SU-DHL-6 (cell line): Measurements from ENCODE around the gene SCN2B.

Experiments
- CTCF ChIP-seq: fragments of 200-600 bp; sonication (generic); IDR thresholded peaks from one replicate; pipeline ENCODE4 v1.5.1; 2017; ENCODE audit warnings: antibody characterized with exemption, mild to moderate bottlenecking, low read length, moderate library complexity; ENCODE audit not compliant: insufficient read depth, poor library complexity, severe bottlenecking
- EZH2phosphoT487 ChIP-seq: fragments of 200-600 bp; sonication (generic), shearing (Covaris generic); conservative IDR thresholded peaks from 2 replicates; pipeline ENCODE4 v1.6.1; 2018; ENCODE audit warnings: mild to moderate bottlenecking, antibody characterized with exemption, low read length, moderate library complexity, mixed read lengths

GRCh38 chr11:118135796-118136165 is 40.7 kb downstream of the SCN2B start:
- no peak for TF ChIP-seq CTCF
- no peak for TF ChIP-seq EZH2phosphoT487
